Measurements from ENCODE around the gene PCIF1. TPM values are rescaled to one million over a fixed set of nuclear protein-coding genes. Genes with fewer than 3 reads are reported as not detected.
A peak's percentile ranks its signal among the peaks of the same experiment; 100 is the strongest.

PCIF1 gene
- total and polyA plus RNA-seq, 9 of the 15 experiments (the other 6 are each of a cell fraction or from before 2014, with no cell fraction given) = 5.8 to 29.4 (median 11.3) TPM

DNA sequence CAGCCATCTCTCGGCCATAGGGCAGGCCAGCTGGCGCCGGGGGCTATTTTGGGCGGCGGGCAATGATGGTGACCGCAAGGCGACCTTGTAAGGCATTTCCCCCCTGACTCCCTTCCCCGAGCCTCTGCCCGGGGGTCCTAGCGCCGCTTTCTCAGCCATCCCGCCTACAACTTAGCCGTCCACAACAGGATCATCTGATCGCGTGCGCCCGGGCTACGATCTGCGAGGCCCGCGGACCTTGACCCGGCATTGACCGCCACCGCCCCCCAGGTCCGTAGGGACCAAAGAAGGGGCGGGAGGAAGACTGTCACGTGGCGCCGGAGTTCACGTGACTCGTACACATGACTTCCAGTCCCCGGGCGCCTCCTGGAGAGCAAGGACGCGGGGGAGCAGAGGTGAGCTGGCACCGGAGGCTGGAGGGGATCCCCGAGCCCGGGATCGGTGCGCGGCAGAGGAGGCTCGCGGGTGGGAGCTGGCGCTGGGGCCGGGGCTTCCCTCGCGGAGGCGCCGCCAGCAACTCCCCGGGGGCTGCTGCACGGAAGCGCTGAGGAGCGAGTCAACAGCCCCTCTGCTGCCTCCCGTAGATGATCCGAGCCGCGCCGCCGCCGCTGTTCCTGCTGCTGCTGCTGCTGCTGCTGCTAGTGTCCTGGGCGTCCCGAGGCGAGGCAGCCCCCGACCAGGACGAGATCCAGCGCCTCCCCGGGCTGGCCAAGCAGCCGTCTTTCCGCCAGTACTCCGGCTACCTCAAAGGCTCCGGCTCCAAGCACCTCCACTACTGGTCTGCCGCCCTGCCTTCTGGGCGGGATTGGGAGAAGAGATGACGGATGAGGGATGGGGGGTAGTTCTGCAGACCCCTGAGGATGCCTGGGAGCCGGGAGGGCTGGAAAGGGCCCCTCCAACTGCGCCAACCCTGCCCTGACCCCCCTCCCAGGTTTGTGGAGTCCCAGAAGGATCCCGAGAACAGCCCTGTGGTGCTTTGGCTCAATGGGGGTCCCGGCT, 43.2 kb upstream of the PCIF1 start, which contains the start of the genes CTSA and NEURL2 (continued):
- TF ChIP-seq, protein P1, sequence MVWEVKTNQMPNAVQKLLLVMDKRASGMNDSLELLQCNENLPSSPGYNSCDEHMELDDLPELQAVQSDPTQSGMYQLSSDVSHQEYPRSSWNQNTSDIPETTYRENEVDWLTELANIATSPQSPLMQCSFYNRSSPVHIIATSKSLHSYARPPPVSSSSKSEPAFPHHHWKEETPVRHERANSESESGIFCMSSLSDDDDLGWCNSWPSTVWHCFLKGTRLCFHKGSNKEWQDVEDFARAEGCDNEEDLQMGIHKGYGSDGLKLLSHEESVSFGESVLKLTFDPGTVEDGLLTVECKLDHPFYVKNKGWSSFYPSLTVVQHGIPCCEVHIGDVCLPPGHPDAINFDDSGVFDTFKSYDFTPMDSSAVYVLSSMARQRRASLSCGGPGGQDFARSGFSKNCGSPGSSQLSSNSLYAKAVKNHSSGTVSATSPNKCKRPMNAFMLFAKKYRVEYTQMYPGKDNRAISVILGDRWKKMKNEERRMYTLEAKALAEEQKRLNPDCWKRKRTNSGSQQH (CRISPR knock-in tag; IDR thresholded peaks at IDR 0.05) = no peak
- TF ChIP-seq, protein P2, sequence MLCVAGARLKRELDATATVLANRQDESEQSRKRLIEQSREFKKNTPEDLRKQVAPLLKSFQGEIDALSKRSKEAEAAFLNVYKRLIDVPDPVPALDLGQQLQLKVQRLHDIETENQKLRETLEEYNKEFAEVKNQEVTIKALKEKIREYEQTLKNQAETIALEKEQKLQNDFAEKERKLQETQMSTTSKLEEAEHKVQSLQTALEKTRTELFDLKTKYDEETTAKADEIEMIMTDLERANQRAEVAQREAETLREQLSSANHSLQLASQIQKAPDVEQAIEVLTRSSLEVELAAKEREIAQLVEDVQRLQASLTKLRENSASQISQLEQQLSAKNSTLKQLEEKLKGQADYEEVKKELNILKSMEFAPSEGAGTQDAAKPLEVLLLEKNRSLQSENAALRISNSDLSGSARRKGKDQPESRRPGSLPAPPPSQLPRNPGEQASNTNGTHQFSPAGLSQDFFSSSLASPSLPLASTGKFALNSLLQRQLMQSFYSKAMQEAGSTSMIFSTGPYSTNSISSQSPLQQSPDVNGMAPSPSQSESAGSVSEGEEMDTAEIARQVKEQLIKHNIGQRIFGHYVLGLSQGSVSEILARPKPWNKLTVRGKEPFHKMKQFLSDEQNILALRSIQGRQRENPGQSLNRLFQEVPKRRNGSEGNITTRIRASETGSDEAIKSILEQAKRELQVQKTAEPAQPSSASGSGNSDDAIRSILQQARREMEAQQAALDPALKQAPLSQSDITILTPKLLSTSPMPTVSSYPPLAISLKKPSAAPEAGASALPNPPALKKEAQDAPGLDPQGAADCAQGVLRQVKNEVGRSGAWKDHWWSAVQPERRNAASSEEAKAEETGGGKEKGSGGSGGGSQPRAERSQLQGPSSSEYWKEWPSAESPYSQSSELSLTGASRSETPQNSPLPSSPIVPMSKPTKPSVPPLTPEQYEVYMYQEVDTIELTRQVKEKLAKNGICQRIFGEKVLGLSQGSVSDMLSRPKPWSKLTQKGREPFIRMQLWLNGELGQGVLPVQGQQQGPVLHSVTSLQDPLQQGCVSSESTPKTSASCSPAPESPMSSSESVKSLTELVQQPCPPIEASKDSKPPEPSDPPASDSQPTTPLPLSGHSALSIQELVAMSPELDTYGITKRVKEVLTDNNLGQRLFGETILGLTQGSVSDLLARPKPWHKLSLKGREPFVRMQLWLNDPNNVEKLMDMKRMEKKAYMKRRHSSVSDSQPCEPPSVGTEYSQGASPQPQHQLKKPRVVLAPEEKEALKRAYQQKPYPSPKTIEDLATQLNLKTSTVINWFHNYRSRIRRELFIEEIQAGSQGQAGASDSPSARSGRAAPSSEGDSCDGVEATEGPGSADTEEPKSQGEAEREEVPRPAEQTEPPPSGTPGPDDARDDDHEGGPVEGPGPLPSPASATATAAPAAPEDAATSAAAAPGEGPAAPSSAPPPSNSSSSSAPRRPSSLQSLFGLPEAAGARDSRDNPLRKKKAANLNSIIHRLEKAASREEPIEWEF (CRISPR knock-in tag; IDR thresholded peaks at IDR 0.05) = no peak
- TF ChIP-seq CBX5 (IDR thresholded peaks at IDR 0.05; ENCODE audit: borderline replicate concordance, low read depth) (no peak), ZNF324 (CRISPR knock-in tag; IDR thresholded peaks at IDR 0.05) (no peak), TOE1 (IDR thresholded peaks at IDR 0.05; ENCODE audit: borderline replicate concordance) (peak; percentile 97), TOE1 (CRISPR knock-in tag; IDR thresholded peaks at IDR 0.05; ENCODE audit: borderline replicate concordance, low read depth) (no peak), MED1 (CRISPR knock-in tag; IDR thresholded peaks at IDR 0.05; ENCODE audit: borderline replicate concordance) (no peak), GTF2E2 (tag; IDR thresholded peaks at IDR 0.05) (peak; percentile 65; the same call in 1 of the 2 replicates)

All from K562 (cell line).